H1 (cell line): ENCODE results near the gene PSKH1.

Experiments used
- BACH1 ChIP-seq: IDR thresholded peaks from 2 replicates; pipeline ENCODE4 v1.6.1; 2012; ENCODE audit warnings: low read length, improper control_type of control experiment
- CEBPB ChIP-seq: IDR thresholded peaks from 2 replicates; pipeline ENCODE4 v1.6.1; 2012; ENCODE audit warnings: low read depth, low read length
- MAX ChIP-seq: IDR thresholded peaks from 2 replicates; pipeline ENCODE4 v1.6.1; 2012; ENCODE audit warnings: inconsistent platforms
- POLR2AphosphoS5 ChIP-seq: IDR thresholded peaks from 2 replicates; pipeline ENCODE4 v1.6.1; 2011; ENCODE audit warnings: low read depth, low read length

- TF ChIP-seq MAX (peak; percentile 47), CEBPB (no peak), BACH1 (no peak), POLR2AphosphoS5 (peak; percentile 50; the same call in 1 of the 2 replicates)
These were observed 35.7 kb downstream of the PSKH1 start for GRCh38 chr16:67928561-67929364.
